NCI-H2081 treated with DMSO at 0.1 percent for 48 hours (cell line): ENCODE measurements around the gene ST6GALNAC3.

Experiments
- DNase-seq: peaks from one replicate; lab custom pipeline; 2025; lab: John Stamatoyannopoulos, UW

The ST6GALNAC3 gene

DNA sequence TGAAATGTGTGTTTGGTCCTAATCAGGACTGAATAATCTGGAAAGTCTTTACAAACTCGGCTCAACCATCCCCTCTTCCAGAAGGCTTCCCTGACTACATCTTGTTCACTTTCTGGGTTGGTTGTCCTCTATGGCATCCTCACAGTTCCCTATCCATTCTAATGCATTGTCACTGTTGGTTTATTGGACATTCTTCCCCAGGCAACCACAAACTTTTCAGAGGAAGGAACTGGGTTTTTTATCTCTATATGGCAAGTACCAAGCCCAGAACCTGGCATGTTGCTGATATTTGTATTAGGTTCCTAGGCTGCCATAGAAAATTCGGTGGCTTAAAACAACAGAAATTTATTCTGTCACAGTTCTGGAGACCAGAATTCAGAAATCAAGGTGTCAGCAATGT is 429.2 kb downstream of the ST6GALNAC3 start:
- no peak for DNase-seq

DNA sequence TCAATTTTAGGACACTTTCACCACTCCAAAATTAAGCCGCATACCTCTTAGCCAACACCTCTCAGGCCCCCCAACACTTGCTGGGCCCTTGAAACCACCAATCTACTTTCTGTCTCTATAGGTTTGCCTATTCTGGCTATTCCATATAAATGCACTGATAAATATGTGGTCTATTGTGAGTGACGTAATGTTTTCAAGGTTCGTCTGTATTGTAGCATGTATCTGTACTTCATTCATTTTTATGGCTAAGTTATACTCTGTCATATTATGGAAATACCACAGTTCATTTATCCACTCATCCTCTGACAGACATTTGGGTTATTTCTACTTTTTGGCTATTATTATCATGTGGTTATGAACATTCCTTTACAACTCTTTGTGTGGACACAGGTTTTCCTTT is 432.8 kb downstream of the ST6GALNAC3 start:
- DNase-seq, result no peak

DNA sequence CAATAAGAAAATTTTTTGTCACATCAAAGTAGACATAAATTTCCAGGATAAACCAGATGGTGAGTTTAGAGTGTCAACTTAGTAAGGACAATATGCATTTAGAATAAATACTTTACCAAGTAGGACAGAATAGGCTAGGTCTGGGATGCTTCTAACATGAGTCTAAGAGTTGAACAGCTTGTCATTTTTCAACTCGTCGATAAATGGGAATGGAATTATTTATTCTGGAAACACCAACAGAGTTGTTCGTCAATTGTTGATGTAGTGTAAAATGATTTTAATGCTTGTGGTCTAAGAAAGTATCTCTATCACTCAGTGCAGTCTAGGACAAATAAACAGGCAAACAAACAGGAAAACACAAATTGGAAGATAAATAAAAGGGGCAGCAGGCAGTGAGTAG is 434.3 kb downstream of the ST6GALNAC3 start:
- no peak for DNase-seq

DNA sequence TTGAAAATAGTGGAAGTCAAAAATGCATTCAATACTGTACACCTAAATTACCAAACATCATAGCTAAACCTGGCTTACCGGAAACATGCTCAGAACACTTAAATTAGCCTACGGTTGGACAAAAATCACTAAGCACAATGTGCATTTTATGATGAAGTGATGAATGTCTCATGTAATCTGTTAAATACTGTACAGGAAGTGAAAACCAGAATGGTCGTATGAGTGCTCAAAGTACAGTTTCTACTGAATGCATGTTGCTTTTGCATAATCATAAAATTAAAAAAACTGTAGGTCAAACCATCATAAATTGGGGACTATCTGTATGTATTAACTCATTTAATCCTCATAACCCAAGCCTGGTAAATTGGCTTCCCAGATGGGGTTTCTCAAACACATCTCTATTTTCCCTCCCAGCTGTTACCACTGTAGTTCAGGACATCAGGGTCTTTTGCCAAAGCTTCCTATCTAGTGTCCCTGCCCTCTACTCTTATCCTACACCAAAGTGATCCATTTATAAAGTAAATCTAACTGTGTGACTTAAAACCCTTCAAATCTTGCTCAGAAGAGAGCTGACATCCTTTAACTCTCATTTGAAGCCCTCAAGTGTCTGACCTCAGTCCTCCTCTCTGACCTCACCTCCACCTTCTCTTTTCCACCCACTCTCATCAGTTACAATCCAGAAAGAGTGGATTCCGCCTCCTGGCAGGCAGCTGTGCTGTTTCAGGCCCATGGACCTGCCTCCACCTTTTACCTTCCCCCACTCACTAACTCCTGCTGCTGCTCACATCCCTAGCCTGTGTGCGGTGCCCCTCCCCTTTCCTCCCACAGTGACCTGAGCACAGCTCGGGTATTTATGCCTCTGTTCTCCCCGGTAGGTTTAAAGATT is 436.4 kb downstream of the ST6GALNAC3 start:
- no peak for DNase-seq

GRCh38 chr1:76511558-76512179 is 437.1 kb downstream of the ST6GALNAC3 start:
- no peak for DNase-seq

- no peak for DNase-seq
Observed at GRCh38 chr1:76530953-76531352, 456.4 kb downstream of the ST6GALNAC3 start.

GRCh38 chr1:76541618-76542017 is 467.1 kb downstream of the ST6GALNAC3 start:
- no peak for DNase-seq

DNA sequence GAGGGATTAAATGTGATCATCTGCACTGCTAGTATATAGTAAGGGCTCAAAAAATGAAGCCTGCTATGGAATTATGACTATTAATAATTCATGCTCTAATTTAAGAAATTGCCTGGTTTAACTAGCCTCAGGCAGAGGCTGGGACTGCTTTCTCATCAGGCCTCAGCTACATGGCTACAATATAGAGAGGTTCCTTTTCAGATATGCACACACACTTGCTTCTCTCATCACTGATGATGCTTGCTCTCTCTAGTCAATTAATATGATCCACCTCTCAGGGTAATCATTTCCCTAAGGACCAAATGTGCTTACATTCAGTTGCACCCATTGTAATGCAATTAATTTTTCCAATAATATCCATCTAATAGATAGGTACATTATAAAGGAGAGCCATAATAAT is 467.8 kb downstream of the ST6GALNAC3 start:
- no peak for DNase-seq

- no peak for DNase-seq
Observed at GRCh38 chr1:76543495-76543894, 468.9 kb downstream of the ST6GALNAC3 start.

GRCh38 chr1:76546354-76546933 is 471.9 kb downstream of the ST6GALNAC3 start:
- DNase-seq, result no peak

GRCh38 chr1:76547916-76548315 is 473.4 kb downstream of the ST6GALNAC3 start:
- peak; percentile 2 for DNase-seq

- DNase-seq, result no peak
Observed at GRCh38 chr1:76548513-76549100, 474.1 kb downstream of the ST6GALNAC3 start.

DNA sequence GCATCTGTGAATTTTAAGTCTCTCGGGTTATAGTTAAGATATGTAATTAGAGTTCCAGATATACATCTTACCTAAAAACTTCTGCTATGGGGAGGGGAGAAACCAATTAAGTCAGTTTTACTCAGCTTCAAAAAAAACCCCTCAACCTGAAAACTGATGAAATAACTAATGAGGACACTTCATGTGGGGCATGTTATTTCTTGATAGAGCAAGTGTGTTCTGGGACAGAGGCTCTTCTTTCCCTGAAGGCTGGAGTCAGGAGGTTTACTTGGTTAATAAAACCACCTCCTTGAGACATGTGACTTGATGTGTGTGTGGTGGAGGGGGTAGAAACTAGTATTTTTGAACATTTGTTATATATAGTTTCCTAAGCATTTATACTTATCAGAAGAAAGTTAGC is 479.7 kb downstream of the ST6GALNAC3 start:
- no peak for DNase-seq

- no peak for DNase-seq
Observed at GRCh38 chr1:76562292-76562691, 487.7 kb downstream of the ST6GALNAC3 start.

GRCh38 chr1:76568573-76569238 is 494.2 kb downstream of the ST6GALNAC3 start:
- no peak for DNase-seq

DNA sequence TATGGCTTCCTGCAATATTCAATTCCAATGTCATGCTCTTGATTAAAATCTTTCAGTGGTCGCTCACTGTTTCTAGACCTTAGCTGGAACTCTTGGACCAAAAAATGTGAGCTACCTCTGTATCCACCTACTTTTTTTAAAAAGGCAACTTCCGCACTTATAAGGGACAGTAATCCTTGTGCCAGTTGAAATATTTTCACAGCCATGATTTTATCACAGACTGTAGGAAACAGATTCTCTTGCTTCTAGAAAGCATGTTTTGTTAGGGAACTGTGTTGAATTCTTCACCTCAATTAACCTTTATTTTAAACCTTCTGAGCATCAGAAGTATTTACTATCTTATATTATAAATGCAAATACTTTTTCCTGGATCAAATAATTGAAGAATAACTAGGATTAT is 496.7 kb downstream of the ST6GALNAC3 start:
- DNase-seq, result no peak

DNA sequence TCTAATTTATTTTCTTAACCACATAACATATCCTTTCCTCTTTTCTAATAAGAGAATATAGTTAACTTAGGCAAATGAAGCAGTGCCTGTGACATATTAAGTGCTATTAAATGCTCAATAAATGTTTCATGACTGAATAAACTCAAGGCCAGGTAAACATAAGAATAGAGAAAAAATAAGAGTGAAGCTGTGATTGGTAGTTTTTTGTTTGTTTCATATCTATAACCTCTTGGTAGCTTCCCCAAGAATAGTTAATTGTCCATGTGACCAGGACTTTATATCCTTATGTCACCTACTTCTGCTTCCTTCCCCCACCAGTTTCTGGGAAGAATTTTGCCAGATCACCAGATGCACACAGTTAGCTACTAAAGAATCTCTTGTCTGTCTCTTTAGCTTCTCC is 497.7 kb downstream of the ST6GALNAC3 start:
- no peak for DNase-seq

DNA sequence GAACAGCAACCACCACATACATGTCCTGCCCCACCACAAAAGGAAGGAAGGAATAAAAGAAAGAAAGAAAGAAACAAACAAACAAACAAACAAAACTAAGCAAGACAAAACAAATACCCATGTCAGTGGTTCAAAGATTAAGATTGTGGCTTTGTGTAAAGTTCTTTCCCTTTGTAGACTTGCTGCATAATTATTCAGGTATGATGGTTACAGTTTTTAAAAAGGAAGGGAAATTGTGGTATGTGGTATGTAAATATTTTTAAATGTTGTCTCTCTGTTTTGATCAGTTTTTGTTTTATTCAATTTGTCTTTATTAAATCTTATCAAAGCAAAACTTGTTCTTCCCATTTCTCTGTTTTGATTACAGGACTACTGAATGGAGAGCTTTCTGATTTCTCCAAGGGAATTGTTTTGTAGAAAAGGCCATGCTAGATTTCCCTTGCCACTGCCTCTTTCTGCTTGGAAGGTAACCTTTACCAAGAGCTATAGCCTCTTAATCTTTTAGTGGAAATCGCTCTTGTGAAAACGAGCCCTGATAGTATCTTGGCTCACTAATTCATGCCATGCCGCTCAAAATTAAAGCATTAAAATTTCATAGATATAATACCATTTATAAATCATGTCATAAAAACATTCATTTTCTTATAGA is 502.5 kb downstream of the ST6GALNAC3 start:
- no peak for DNase-seq

GRCh38 chr1:76577525-76578185 is 503.1 kb downstream of the ST6GALNAC3 start:
- no peak for DNase-seq

DNA sequence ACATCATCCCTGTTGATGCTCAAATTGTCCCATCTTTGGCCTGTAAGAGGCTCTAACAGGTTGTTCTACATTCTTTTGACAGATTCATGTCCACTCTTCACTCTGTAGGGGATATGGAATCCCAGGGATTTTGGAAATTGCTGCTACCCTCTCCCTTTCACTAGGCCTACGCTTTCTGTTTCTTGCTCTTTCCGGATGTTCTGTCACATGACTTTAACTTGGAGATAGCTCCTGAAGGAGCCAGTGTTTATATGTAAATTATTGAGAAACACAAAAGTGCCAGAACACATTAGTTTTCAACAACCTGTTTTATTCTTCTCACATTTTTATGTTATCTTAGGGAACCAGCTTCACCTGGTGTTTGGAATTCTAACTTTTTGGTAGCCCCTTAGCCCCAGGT is 505.7 kb downstream of the ST6GALNAC3 start:
- DNase-seq, result no peak

DNA sequence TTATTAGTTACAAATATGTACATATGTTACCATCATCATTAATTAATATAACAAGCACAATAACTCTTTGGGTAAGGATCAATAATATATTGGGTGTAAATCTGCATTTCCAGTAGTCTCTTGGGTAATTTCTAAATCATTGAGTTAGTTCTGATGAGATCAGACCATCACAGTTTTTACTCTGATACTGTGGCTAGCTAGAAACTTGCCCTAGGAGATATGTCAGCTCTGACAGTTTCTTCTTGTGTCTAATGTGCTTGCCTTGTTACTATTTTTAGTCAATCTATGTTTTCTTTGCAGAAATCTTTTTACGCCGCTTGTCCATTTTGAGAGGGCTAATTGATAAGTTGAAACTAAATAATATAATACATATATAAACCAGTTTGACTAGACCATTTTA is 507.2 kb downstream of the ST6GALNAC3 start:
- DNase-seq, result no peak
